Activated B cell treated with CpG ODN at 0.5 μM for 24 hours (primary cell): Measurements from ENCODE around the gene HOXA5. TPM values are rescaled to one million over a fixed set of nuclear protein-coding genes. Genes with fewer than 3 reads are reported as not detected.

Source experiments
- ATAC-seq: fragments of 200-7000 bp; cut with Tn5 transposase; one replicate; pipeline ENCODE4 v1.10.0; 2021; ENCODE audit warnings: low read depth, mild to moderate bottlenecking, moderate library complexity
- CTCF ChIA-PET: fragments of 350-600 bp; sonication (Branson Sonifier 250); formaldehyde crosslinking; loops from one replicate; lab custom pipeline; 2021; ENCODE audit warnings: antibody characterized with exemption; lab: Charles Lee
- POLR2A ChIA-PET: fragments of 350-600 bp; sonication (Branson Sonifier 250); formaldehyde crosslinking; loops from one replicate; lab custom pipeline; 2021; ENCODE audit warnings: antibody characterized with exemption; lab: Charles Lee
- DNase-seq: peaks from one replicate; pipeline ENCODE4 v3.0.0; 2022
- H3K27ac Mint-ChIP-seq: one replicate; pipeline ENCODE4 v1.8.0; 2020; ENCODE audit warnings: mixed read lengths
- H3K27me3 Mint-ChIP-seq: one replicate; pipeline ENCODE4 v1.8.0; 2021; ENCODE audit warnings: mixed read lengths
- H3K36me3 Mint-ChIP-seq: one replicate; pipeline ENCODE4 v1.8.0; 2021; ENCODE audit warnings: low read depth, mixed read lengths
- H3K4me1 Mint-ChIP-seq: one replicate; pipeline ENCODE4 v1.8.0; 2021; ENCODE audit warnings: mixed read lengths
- H3K4me3 Mint-ChIP-seq: one replicate; pipeline ENCODE4 v1.8.0; 2020; ENCODE audit warnings: mild to moderate bottlenecking, mixed read lengths
- H3K9me3 Mint-ChIP-seq: one replicate; pipeline ENCODE4 v1.8.0; 2020; ENCODE audit warnings: mixed read lengths
- CTCF ChIP-seq: fragments of 200-600 bp; IDR thresholded peaks from one replicate; pipeline ENCODE4 v1.8.0; 2022; ENCODE audit warnings: antibody characterized with exemption, mild to moderate bottlenecking
- intact Hi-C: fragments of 100-400 bp; cut with micrococcal nuclease; formaldehyde crosslinking; loops from one replicate; pipeline ENCODE4 v1.15.1; 2024
- total RNA-seq: library from RNA; stranded (reverse); gene quantifications from 2 replicates; pipeline ENCODE4 v1.2.3, GENCODE V29; 2022

HOXA5 gene
- total RNA-seq, 1 donor from 2014 or later = not detected

GRCh38 chr7:27140126-27140857, 3.2 kb downstream of the HOXA5 start:
- Mint-ChIP-seq H3K4me1 (peaks cover 5% of the 10 kb centered on the region), H3K9me3 (no peaks in the 10 kb centered on the region), H3K4me3 (no peak overlapping the region), H3K36me3 (no peaks in the 10 kb centered on the region), H3K27ac (no peak overlapping the region), H3K27me3 (peaks cover 39% of the 10 kb centered on the region)
- DNase-seq = no peak
- no peak for ATAC-seq
- TF ChIP-seq CTCF = no peak
- intact Hi-C loops = no loop called here
- ChIA-PET POLR2A (no interaction called here), CTCF (no interaction called here)

GRCh38 chr7:27139334-27140125, 4.0 kb downstream of the HOXA5 start:
- intact Hi-C loops = no loop called here
- H3K27ac Mint-ChIP-seq = no peak overlapping the region
- DNase-seq (no peak), ATAC-seq (no peak)
- ChIA-PET POLR2A (no interaction called here), CTCF (no interaction called here)
- peaks cover 6% of the 10 kb centered on the region for H3K4me1 Mint-ChIP-seq
- H3K4me3 Mint-ChIP-seq = no peak overlapping the region
- H3K9me3 Mint-ChIP-seq = no peaks in the 10 kb centered on the region
- TF ChIP-seq CTCF = no peak
- H3K27me3 Mint-ChIP-seq = peaks cover 40% of the 10 kb centered on the region
- H3K36me3 Mint-ChIP-seq = no peaks in the 10 kb centered on the region

- H3K9me3 Mint-ChIP-seq = no peaks in the 10 kb centered on the region
- H3K27ac Mint-ChIP-seq = no peak overlapping the region
- no peaks in the 10 kb centered on the region for H3K36me3 Mint-ChIP-seq
- peaks cover 46% of the 10 kb centered on the region for H3K27me3 Mint-ChIP-seq
- intact Hi-C loops = no loop called here
- POLR2A ChIA-PET = no interaction called here
- CTCF ChIA-PET = no interaction called here
- no peak for TF ChIP-seq CTCF
- no peak overlapping the region for H3K4me3 Mint-ChIP-seq
- H3K4me1 Mint-ChIP-seq = peaks cover 6% of the 10 kb centered on the region
- ATAC-seq = no peak
- DNase-seq = no peak
These were observed 4.5 kb downstream of the HOXA5 start for GRCh38 chr7:27138985-27139333.

- intact Hi-C loops = no loop called here
- ChIA-PET CTCF (no interaction called here), POLR2A (no interaction called here)
- no peak for TF ChIP-seq CTCF
- no peaks in the 10 kb centered on the region for H3K36me3 Mint-ChIP-seq
- DNase-seq (no peak), ATAC-seq (no peak)
- H3K9me3 Mint-ChIP-seq = no peaks in the 10 kb centered on the region
- H3K4me3 Mint-ChIP-seq = no peak overlapping the region
- peaks cover 49% of the 10 kb centered on the region for H3K27me3 Mint-ChIP-seq
- H3K4me1 Mint-ChIP-seq = peaks cover 6% of the 10 kb centered on the region
- H3K27ac Mint-ChIP-seq = no peak overlapping the region
These were observed 5.0 kb downstream of the HOXA5 start for GRCh38 chr7:27138472-27138871.

- CTCF ChIA-PET = no interaction called here
- no peak overlapping the region for H3K27ac Mint-ChIP-seq
- TF ChIP-seq CTCF = no peak
- POLR2A ChIA-PET = no interaction called here
- H3K4me3 Mint-ChIP-seq = no peak overlapping the region
- H3K4me1 Mint-ChIP-seq = peaks cover 6% of the 10 kb centered on the region
- no peaks in the 10 kb centered on the region for H3K9me3 Mint-ChIP-seq
- no peaks in the 10 kb centered on the region for H3K36me3 Mint-ChIP-seq
- intact Hi-C loops = no loop called here
- DNase-seq (no peak), ATAC-seq (no peak)
- peaks cover 54% of the 10 kb centered on the region for H3K27me3 Mint-ChIP-seq
These were observed 5.7 kb downstream of the HOXA5 start for GRCh38 chr7:27137640-27138315.
